Frontal cortex (tissue), 4 donors: Measurements from ENCODE around the gene CELSR1. TPM values are rescaled to one million over a fixed set of nuclear protein-coding genes. Genes with fewer than 3 reads are reported as not detected.
"Not testable (repeated sequence)": the region's sequence is repeated elsewhere in the genome, so short reads cannot be mapped to it uniquely, and the experiment has no call there.

ENCODE experiments used
- DNase-seq, 2 donors: peaks; one replicate each; pipeline ENCODE4 v3.0.0; 2012; ENCODE audit warnings: low spot score in 2 of 2
- FAIRE-seq: peaks from 2 replicates; lab custom pipeline; 2012; peaks lifted over from hg19 to GRCh38; lab: Jason Lieb, UNC
- total RNA-seq: library from RNA; depleted of rRNA; stranded (reverse); fragments of >200 nt; gene quantifications from one replicate; pipeline ENCODE4 v1.2.3, GENCODE V29; 2014
- donor health status: control.
- donor health status: control.
- donor health status: control.

CELSR1 gene
- total RNA-seq, 1 donor from 2014 or later = 2.0 TPM

GRCh38 chr22:46411347-46411746, 126.1 kb downstream of the CELSR1 start:
- DNase-seq (no peak), FAIRE-seq (no peak)

DNA sequence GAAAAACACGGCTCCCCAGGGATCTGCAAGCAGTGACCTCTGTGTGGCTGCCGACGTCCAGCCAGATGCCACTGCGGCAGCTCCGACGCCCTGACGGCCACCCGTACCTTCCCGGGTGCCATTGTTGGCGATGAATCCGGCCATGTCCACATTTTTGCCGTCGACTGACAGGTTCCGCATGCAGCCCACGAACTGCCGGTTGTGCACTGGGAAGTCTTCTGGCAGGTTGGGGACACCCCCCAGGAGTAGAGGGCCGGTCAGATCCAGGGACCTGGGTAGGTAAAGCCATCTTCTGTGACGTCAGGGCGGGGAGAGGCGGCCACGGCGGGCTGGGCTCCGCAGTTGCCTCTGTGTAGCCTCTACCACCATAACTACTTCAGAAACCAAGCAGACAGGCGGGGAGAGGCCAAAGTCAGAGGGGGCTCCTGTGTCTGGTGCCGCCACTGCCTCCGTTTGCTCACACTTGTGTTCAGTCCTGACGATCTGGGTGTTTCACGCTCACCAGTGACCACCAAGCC, 127.1 kb downstream of the CELSR1 start:
- DNase-seq (no peak), FAIRE-seq (no peak)

- no peak for FAIRE-seq
- no peak for DNase-seq
These were observed 127.7 kb downstream of the CELSR1 start for GRCh38 chr22:46409631-46410210.

DNA sequence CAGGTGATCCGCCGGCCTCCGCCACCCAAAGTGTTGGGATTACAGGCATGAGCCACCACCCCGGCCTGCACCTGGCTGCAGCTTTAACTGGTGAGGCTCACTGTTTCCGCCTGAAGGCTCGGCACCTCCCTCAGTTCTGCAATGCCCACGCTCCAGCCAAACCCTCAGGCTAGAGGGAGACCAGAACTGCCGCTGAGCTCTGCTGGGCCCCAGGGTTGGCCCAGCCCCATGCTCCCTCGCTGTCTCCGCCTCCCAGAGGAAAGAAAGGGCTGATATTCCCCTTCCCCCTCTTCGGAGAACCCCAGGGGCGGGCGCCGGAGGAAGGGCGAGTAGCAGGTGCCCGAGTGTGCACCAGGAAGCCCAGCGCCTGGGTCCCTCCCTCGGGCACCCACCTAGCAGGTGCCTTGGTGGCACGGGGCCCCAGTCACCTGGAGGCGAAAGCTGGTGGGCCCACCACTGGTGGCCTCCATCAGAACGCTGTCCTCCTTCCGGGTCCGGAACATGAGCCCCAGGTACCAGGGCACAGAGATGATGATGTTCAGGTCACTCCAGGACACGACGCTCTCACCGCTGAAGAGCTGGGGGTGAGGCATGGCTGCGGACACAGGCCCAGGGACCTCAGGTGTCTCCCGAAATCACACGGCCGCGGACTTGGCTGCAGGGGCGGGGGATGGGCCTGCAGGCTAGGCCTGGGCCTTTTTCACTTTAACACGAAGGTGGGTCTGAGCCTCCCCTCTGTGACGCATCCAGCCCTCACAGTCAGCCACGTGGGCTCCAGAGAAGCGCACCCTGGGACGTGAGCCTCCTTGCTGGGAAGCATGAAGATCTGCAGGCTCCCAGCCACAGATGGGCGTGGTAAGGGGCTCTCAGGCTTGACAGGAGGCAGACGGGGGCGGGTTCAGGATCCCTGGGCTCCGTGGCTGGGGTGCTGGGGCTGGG, 128.6 kb downstream of the CELSR1 start:
- DNase-seq (no peak), FAIRE-seq (no peak)

DNA sequence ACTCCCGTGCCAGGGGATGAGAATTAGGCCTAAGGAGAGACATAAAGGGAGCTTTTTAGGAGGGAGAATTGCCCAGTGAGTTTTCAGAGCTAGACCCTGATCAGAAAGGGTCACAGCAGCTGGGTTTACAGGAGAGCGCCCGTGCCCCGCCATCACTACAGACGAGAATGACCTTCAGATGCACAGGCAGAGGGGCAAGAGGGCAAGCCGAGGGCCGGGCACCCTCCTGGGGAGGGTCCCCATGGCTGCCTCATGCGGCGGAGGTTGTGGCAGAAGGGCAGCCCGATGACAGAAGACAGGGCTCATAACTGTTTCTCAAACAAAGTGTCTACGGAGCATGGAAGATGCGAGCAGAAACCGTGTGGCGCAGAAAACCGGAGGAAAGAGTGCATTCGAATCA, 129.7 kb downstream of the CELSR1 start:
- no peak for FAIRE-seq
- DNase-seq = no peak

GRCh38 chr22:46406791-46407190, 130.6 kb downstream of the CELSR1 start:
- no peak for FAIRE-seq
- no peak for DNase-seq

GRCh38 chr22:46406349-46406748, 131.1 kb downstream of the CELSR1 start:
- FAIRE-seq = no peak

GRCh38 chr22:46405901-46406300, 131.5 kb downstream of the CELSR1 start:
- FAIRE-seq = no peak
- no peak for DNase-seq

More at GRCh38 chr22:46406349-46406748, 131.1 kb downstream of the CELSR1 start:
- no peak for DNase-seq

- DNase-seq, FAIRE-seq: not testable (repeated sequence)
These were observed 133.5 kb downstream of the CELSR1 start for GRCh38 chr22:46403880-46404279.

GRCh38 chr22:46402505-46402904, 134.9 kb downstream of the CELSR1 start:
- no peak for FAIRE-seq
- DNase-seq = no peak

- no peak for FAIRE-seq
- no peak for DNase-seq
These were observed 136.1 kb downstream of the CELSR1 start for GRCh38 chr22:46401370-46401769.

DNA sequence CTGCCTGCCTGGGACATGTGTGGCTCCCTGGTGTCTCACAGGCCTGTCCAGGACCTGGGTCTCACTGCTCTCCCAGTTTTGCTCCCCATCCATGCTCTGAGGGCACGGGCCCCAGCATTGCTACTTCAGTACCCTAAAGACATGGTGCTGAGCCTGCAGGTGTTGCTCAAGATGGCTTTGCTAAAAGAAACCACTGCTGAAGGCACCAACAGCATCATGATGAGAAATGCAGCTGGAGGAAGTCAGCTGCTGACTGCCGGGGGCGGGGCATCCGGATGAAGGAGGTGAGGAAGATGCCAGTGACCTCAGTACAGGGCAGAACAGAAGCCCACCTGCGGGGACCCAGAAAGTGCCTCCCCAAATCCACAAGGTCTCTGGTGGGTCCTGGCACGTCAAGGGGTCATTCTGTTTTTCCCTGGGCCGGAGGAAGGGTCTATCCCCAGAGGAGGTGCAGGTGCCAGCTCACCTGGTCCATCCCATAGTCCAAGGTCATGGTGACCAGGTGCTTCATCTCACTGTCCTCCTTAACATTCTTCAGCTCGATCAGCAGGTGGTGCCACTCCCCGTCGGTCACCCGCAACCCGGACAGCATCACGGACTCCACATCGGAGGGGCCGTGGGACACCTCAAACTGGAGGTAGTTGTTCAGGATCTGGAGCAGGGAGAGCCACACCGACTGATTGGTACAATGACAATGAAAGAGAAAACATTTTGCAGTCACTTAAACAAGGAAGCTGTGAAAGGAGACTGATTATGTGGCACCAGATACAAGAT, 138.0 kb downstream of the CELSR1 start:
- no peak for FAIRE-seq
- DNase-seq = no peak

DNA sequence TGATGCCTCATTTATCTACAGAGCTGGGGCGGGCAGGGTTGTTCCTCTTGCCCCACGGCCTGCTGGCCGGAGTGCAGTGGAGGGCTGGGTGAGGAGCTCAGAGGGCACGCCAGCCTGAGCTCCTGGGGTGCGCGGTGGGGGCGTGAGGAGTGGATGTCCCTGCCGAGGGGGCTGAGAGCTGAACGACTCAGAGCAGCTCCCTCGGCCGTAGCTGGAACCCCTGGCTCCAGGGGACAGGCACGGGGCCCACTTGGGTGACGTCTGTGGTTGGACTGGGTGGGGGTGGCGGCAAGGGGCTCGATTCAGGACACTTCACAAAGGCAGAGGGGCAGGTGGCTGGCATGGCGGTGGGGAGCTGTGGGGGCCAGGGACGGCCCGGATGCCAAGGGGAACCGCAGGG, 139.5 kb downstream of the CELSR1 start:
- FAIRE-seq (no peak), DNase-seq (no peak)

DNA sequence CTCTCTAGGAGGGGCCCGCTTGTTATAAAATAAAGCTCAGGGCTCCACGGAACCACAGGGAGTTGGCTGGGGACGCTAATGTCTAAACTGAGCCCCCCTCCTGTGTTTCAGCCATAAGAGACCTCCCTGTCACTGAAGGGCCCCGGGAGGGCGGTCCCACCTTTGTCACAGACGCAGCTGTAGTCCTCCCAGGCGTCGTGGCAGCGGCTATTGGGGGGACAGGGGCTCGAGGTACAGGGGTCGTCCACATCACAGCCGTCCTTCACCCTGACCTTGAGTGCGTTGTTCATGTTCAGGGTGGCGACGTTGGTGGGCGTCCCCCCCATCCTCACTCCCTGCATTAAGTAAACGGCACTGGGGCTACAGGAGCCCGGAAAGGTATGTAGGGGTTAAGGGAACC, 139.9 kb downstream of the CELSR1 start:
- no peak for FAIRE-seq
- no peak for DNase-seq

- not testable (repeated sequence) for FAIRE-seq, DNase-seq
These were observed 140.4 kb downstream of the CELSR1 start for GRCh38 chr22:46397049-46397448.

DNA sequence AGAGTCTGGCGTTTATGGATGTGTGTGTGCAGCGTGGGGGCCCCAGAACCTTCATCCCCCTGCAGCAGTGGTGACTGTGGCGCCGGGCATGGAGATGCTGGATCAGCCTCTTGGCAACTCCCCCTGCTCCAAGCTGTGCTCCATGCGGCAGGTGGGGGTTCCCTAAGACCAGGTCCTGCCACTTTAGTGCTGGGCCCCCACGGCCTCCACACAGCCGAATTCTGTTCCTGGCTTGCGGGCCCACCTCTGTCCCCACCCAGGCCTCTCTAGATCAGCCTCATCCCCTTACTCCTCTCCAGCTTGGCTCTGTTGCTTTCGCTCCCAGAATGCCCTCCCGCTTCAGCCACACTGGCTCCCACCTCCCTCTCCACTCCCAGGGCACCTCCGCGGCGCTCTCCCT, 142.3 kb downstream of the CELSR1 start:
- FAIRE-seq (no peak), DNase-seq (no peak)

- DNase-seq = no peak
- FAIRE-seq = no peak
These were observed 142.8 kb downstream of the CELSR1 start for GRCh38 chr22:46394622-46395021.

- DNase-seq = no peak
- FAIRE-seq = no peak
These were observed 143.5 kb downstream of the CELSR1 start for GRCh38 chr22:46393873-46394272.

- FAIRE-seq = no peak
- DNase-seq = no peak
These were observed 145.1 kb downstream of the CELSR1 start for GRCh38 chr22:46392137-46392844.
